Activated CD4-positive, CD25-positive, alpha-beta regulatory T cell treated with anti-CD3 and anti-CD28 coated beads, Interleukin-2, amount 50 U/mL, for 16 hours (primary cell): Measurements from ENCODE around the gene ENTPD7.
A peak's percentile ranks its signal among the peaks of the same experiment; 100 is the strongest.
"Not testable (repeated sequence)": the region's sequence is repeated elsewhere in the genome, so short reads cannot be mapped to it uniquely, and the experiment has no call there.

Source experiments
- DNase-seq: peaks from one replicate; pipeline ENCODE4 v3.0.0-alpha.2; 2020; ENCODE audit warnings: low read depth, low spot score

The ENTPD7 gene, protein sequence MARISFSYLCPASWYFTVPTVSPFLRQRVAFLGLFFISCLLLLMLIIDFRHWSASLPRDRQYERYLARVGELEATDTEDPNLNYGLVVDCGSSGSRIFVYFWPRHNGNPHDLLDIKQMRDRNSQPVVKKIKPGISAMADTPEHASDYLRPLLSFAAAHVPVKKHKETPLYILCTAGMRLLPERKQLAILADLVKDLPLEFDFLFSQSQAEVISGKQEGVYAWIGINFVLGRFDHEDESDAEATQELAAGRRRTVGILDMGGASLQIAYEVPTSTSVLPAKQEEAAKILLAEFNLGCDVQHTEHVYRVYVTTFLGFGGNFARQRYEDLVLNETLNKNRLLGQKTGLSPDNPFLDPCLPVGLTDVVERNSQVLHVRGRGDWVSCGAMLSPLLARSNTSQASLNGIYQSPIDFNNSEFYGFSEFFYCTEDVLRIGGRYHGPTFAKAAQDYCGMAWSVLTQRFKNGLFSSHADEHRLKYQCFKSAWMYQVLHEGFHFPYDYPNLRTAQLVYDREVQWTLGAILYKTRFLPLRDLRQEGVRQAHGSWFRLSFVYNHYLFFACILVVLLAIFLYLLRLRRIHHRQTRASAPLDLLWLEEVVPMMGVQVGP

DNA sequence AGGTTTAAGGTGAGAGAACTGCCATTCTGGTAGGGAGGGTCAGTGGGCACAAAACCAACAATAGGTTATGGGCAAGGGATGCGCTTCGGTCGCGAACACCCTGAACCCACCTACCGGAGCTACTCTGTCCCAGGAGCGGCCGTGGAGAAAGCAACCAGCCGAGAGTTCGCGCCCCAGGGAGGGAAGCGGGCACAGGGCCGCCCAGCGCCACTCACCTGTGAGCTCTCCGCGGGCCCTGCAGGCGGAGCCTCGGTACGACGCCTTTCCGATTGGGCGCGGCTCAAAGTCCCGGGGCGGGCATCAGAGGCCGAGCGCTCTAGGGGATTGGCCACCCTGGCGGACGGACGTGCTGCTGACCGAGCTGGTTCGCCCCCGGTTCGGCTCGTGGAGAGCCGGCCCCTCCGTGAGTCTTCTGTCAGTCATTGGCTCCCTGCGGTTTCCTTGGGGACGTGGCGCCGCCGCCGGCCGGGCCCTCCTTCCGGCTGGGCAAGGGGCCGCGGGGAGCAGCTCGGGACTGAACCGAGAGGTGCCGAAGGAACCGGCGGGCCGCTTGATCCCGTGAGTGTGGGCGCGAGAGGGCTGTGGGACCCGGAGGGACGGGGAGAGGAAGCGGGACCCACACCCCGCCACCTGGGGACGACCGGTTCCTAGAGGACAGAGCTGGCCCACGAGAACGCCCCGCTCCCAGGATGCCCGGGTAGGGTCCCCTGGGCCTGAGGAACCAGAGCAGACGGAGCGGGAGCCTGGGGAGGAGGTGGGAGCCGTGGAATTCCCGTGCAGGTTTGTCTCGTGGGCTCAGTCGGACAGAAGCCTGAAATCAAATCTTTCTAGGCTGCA is at the start of gene ENTPD7:
TSS of gene ENTPD7 (plus strand) at position 479 of the 837 bp plus-strand sequence. CDS start 448 bp downstream, outside the sequence.
- peak; percentile 78 for DNase-seq

DNA sequence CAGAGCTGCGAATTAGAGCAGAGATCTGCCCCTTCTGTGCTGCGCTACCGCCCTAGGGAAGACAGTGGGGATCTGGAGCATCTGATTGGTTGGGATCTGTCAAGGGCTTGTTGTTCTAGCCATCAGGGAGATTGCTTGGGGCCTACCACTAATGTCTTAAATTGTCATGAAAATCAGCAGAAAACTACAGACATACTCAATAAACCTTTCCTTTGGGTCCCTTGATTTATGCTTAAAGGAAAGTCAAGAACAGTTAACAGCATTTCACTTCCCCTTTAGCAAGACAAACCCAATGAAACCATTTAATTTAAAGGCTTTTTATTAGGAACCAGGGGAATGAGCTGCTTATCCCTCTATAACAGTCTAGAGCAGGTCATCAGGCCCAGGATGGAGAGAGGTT is 49.1 kb upstream of the ENTPD7 start:
- DNase-seq = no peak

DNA sequence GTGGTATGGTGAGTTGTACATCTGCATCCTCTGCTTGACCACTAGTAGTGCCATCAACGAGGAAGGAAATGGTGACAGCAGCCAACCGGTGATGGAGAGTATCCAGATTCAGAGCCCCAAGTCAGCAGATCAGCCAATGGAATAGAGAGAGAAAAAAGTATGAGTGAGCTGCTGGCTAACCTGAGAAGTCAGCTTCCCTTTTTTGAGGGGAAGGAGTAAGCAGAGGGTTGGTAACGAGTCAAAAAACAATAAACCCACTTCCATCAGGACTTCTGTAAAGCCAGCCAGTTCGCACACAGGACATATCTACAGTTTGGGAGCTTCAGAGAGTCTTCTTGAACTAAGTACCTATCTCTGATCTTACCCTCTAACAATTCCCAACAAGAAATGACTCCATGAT is 48.0 kb upstream of the ENTPD7 start:
- no peak for DNase-seq

DNA sequence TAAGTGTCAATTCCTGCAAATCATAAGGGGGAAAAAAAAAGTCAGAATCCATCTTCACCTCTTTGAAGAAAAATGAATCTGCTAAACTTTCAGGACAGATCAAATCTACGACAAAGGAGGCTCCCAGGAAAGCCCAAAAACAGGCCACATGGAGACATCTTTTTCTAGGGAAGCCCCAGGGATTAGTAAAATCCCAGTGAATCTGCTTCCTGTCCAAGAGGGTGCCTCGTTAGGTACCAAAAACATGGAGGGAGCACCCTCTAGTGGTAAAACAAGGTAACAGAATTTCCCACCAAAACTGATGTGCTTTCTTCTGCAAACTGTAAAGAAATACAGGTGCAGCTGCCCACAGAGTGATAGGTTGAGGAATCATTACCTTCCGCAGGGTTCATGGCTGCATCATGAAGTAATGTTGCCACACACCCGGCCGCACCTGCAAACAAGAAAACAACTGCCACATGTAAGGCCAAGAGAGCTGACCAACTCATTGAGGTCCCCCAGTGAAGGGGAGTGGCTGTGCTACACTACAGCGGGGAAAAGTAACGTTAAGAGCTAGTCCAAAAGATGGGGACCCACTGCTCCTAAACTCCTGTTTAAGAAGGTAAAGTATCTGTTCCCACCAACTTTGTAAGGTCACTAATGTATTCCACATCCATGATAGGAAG is 47.0 kb upstream of the ENTPD7 start:
- peak; percentile 3 for DNase-seq

DNA sequence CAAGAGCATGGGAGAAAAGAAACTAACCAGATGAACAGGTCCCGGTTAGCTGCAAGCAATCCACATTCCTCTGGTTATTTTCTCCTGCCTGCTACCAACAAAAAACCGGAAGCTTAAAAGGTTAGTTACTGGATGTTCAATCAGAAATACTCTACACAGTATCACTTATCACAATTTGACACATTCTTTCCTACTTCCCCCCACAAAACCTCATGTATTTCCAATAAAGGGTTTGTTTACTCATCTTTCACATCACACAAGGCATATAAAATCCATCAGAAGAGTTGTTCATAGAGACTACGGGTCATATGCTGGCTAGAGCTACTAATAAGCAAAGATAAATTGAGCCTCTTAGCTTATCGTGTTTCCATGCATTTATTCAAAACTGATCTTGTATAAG is 43.9 kb upstream of the ENTPD7 start:
- no peak for DNase-seq

DNA sequence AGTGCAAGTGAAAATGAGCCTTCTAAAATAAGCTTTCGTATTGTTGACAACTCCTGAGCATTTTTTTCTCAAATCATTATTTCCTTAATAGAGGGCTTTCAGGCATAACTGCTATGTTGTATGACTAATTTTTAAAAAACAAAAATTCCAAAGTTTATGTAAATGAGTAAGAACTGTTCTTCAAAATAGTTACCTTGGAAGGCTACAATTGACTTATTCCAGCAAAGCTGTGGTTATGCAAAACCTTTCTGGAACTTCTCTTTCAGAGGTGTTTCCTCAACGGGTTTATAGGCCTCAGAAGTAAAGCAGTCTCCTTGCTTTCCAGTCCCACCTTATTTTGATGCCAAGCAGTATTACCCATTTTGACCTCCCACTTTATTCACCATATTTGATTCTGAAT is 41.6 kb upstream of the ENTPD7 start:
- no peak for DNase-seq

DNA sequence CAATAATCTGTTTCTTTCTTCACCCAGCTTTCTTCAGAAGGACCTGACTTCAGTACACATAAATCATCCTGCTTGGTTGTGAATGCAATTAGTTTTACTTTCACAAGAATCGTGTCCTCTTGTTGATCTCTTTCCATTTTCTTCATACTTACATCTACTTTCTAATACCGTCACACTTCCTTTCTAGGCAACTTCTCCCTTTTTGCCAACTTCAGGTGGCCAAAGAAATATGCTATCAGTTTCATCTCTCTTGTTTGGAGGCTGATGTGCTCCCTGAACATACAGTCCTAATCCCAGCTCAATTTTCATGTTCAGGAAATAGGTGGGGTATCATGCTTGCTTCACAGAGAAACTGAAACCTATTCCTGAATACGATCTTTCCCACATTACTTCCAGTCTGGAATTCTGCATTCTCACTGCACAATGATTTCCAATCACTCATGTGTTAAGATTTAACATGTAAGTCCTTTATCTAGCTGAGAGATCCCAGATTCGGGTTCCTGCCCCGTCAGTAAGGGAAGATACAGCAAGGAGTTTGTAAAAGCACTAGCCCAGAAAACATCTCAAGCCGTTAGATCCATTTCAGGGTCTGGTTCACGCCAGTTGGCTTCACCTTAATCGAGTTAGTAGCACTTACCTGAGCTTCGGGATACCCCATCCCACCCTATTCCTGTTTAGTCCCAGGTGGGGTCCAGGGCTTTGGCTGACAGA is 40.1 kb upstream of the ENTPD7 start:
- no peak for DNase-seq

DNA sequence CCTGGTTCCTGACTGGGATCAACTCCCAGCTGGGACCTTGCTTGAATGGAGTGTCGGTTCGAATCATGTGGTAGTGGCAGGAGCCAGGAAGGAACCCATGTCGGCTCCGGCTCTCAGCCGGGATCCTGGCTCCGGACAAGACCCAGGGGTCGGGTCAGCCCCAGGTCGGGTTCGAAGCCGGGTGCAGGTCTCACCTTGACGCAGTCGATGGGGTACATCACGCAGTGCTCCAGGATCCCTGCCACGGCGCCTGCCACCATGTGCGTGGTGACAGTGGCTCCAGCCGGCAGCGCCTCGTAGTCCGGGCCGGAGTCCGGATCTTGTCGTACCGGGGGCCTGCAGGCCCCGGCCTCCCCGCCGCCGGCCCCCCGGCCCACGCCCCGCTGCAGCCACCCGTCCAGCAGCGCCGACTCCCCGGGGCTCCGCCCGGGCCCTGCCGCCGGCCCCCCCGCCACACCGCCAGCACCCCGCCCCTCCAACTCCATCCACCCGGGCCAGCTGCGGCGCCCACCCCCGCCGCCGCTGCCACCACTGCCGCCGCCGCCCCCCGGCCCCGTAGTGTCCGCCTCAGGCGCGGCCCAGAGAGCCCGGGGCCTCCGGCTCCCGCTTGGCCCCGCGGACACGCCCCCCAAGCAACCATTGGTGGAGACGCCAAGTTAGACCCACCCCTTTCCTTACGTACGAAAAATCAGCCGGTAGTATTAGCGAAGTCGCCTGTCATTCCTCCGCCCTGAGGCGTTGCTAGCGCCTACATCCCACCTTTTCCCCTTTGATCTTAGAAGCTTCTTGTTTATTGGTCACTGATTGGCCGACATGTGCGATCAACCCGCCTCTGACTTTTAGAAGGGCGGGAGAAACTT is 39.2 kb upstream of the ENTPD7 start, which contains the start of gene SLC25A28:
TSS of gene SLC25A28 (minus strand) at position 589 of the 860 bp plus-strand sequence. CDS start at position 485, 104 bp downstream.
- peak; percentile 4 for DNase-seq

DNA sequence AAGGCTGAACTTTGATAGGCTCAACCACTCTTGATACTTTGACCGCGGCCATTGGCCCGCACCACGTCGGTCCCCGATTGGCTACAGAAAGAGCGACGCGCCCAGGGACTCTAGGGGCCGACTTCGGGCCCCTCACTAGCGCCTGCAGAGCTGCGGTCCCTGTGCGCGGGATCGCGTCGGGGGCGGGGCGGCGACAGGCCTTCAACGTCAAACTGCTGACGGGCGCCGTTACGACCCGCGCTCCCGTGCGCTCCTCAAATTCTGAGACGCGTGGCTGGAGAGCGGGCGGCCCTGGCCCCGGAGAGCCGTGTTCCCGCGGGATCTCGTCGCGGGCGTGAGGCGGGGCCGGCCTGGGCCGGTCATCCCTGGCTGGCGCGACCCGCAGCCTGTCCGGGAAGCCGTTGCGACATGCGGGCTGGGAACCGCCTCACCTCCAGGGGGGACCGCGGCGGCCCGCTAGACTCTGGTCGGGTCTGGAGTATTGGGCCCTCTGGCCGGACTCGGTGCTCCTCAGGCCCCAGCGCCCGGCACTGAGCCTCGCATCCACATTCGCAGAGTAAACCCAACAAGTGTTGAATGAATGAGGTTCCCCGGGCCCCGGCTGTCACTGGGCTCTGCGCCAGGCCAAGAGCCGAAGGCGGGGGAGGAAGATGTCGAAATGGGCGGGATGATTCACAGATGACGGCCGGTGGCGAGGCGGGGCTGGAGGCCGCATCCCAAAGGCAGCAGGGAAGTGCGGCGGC is 38.4 kb upstream of the ENTPD7 start:
- DNase-seq = peak; percentile 87

DNA sequence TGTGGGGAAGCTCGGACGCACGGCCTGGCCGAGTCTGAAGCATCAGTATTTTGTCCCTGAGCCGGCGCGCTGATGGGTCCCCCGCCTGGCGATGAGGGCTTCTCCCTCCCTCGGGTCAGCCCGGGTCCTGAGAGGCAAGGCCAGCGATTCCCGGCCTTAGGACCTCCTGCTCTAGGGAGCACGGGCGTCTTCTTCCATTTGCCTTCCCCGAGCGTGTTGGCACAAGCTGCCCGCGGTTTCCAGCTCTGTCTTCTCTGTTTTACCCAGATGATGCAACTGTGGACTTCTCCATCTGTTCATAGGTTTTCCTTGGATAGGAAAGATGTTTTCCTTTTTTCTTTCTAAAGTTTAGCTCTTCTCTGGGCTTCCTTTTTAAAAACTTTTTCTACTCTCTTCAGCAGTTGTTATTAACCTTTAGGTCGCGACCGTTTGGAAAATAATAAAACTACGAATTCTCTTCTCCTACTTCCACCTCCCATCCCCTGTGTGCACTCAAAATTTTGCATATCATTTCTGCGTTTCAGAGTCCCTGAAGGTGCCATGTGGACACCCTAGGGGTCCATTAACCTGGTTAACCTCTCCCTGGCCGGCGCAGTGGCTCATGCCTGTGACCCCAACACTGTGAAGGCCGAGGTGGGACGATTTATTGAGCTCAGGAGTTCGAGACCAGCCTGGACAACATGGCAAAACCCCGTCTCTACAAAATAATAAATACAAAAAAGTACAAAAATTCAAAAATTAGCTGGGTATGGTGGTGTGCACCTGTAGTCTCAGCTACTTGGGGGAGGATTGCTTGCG is 37.7 kb upstream of the ENTPD7 start:
- DNase-seq = no peak

DNA sequence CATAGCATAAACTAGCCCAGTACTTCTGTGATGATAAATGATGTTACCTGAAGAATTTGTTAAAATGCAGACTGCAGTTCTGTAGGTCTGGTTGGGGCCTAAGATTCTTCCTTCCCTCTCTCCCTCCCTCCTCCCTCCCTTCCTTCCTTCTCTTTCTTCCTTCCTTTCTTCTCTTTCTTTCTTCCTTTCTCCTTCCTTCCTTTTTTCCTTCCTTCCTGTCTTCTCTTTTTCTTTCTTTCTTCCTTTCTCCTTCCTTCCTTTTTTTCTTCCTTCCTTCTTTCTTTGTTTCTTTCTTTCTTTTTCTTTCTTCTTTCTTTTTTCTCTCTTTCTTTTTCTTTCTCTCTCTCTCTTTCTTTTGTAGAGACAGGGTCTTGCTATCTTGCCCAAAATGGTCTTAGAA is 35.4 kb upstream of the ENTPD7 start:
- DNase-seq = no peak

DNA sequence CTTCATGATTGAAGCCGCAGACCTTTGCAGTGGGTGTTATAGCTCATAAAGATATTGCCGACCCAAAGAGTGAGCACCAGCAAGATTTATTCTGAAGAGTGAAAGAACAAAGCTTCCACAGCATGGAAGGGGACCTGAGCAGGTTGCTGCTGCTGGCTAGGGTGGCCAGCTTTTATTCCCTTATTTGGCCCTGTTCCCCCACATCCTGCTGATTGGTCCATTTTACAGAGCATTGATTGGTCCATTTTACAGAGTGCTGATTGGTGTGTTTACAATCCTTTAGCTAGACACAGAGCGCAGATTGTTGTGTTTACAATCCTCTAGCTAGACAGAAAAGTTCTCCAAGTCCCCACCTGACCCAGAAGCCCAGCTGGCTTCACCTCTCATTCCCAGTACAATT is 34.2 kb upstream of the ENTPD7 start:
- DNase-seq = not testable (repeated sequence)

DNA sequence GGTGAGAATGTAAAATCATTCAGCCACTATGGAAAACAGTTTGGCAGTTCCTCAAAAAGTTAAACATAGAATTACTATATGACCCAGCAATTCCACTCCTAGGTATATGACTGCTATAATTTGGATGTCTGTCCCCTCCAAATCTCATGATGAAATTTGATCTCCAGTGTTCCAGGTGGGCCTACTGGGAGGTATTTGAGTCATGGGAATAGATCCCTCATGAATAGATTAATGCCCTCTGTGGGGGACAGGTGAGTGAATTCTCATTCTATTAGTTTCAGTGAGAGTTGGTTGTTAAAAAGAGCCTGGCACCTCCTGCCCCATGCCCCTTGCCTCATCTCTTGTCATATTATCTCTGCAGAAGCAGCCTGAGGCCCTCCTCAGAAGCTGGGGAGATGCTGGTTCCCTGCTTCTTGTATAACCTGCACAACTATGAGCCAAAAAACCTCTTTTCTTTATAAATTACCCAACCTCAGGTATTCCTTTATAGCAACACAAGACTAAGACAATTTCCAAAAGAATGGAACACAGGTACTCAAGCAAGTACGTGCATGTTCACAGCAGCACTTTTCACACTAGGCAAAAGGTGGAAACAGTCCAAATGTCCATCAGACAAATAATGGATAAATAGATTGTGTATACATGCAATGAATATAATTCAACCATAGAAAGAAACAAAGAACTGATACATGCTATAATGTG is 30.2 kb upstream of the ENTPD7 start:
- DNase-seq = no peak

DNA sequence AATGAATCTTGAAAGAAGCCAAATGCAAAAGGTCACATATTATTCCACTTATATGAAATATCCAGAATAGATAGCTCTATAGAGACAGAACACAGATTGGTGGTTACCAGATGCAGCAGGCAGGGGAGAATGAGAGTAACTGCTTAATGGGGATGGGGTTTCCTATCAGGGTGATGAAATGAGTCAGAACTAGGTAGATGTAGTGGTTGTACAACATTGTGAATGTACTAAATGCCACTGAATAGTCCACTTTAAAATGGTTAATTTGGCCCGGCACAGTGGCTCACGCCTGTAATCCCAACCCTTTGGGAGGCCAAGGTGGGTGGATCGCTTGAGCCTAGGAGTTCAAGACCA is 29.7 kb upstream of the ENTPD7 start:
- no peak for DNase-seq

DNA sequence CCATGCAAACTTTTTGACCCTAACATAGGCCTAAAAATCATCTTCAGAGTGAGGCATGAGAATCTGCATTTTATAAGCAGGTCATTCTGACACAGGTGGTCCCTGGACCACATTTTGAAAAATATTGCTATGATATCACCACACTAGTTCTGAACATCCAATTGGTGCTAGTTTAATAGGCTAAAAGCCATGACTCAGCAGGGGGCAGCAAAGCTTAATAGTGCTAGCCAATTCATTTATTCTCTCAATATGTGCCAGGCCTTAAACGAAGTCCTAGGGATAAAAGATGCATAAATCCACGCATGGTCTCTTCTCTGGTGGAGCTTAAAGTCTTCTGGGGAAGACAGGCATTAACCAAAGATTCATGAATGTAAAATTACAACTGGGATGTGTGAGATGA is 28.9 kb upstream of the ENTPD7 start:
- no peak for DNase-seq

DNA sequence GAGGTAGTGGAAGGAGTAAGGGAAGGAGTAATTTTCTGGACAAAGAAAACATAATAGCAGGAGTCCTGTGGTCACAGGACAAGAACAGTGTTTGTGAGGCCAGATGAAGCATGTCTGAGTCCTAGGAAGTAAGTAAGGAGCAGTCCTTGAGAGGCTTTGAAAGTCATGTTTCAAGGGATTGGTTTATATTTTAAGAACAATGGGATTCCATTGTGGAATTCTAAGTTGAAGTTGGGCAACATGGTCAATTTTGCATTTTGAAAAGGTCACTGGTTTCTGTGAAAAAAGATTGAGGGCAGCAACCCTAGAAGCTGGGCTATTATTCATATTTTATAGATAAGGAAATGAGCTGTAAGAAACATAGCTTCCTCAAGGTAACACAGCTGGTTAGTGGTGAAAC is 28.3 kb upstream of the ENTPD7 start:
- DNase-seq = no peak

DNA sequence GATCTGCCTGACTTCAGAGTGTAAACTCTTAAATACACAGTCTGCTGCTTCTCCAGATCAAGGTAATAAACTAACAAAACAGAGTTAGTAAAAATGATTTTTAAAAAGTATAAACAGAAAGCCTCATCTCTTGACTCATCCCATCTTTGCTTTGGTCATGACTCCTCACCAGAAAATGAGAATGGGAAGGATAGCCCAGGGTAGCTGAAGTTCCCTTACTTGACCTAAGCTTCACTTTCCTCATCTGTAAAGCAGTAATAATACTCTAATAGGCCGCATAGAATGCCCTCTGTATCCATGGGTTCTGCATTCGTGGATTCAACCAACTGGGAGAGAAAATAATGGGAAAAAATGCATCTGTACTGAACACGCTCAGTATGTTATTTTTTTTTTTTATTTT is 27.8 kb upstream of the ENTPD7 start:
- no peak for DNase-seq

DNA sequence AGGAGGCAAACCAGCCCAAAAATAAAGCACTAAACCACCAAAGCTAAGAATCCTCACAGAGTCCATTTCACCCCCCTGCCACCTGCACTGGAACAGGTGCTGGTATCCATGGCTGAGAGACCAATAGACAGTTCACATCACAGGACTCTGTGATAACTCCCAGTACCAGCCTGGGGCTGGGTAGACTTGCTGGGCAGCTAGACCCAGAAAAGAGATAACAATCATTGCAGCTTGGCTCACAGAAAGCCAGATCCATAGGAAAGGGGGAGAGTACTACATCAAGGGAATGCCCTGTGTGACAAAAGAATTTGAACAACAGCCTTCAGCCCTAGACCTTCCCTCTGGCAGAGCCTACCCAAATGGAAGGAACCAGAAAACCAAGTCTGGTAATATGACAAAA is 25.5 kb upstream of the ENTPD7 start:
- no peak for DNase-seq
